Panc1 (cell line): ENCODE measurements around the gene KLHL8.

Source experiments
- CTCF ChIP-seq: fragments of 450-650 bp; IDR thresholded peaks from 2 replicates; pipeline ENCODE4 v1.5.1; 2017; ENCODE audit warnings: mild to moderate bottlenecking
- POLR2AphosphoS5 ChIP-seq: IDR thresholded peaks from 2 replicates; pipeline ENCODE4 v1.6.1; 2012; ENCODE audit warnings: mild to moderate bottlenecking, low read depth, low read length, moderate library complexity
- SIN3A ChIP-seq: IDR thresholded peaks from 2 replicates; pipeline ENCODE4 v1.6.1; 2012; ENCODE audit warnings: low read depth, mild to moderate bottlenecking, low read length, moderate library complexity, borderline replicate concordance; ENCODE audit not compliant: insufficient read depth

GRCh38 chr4:87132035-87132434 lies 88.4 kb downstream of the KLHL8 start:
- TF ChIP-seq CTCF: no peak
- TF ChIP-seq SIN3A: no peak
- TF ChIP-seq POLR2AphosphoS5: no peak
